ENCODE measurements around the gene INPP5K. TPM values are rescaled to one million over a fixed set of nuclear protein-coding genes. Genes with fewer than 3 reads are reported as not detected.

Gene INPP5K
- total RNA-seq, 4 donors from 2014 or later: 102 to 196 (median 114) TPM

- no peak for DNase-seq
- in situ Hi-C loops (cut with MboI; ENCODE audit: low sequenced_read_pairs in 4 of 4) (no loop called here), intact Hi-C loops (cut with DNase I; ENCODE audit: low total_unique reads) (no loop called here)
- Histone ChIP-seq H3K36me3 (no peaks in the 10 kb centered on the region), H3K27ac (peak overlapping the region; percentile 78 to 88 (median 86)), H3K4me1 (peaks cover 16 to 27% of the 10 kb centered on the region in 2 donors), H3K27me3 (no peaks in the 10 kb centered on the region), H3K4me3 (no peak overlapping the region), H3K9me3 (no peaks in the 10 kb centered on the region)
- TF ChIP-seq CTCF (IDR thresholded peaks at IDR 0.05 in 4 of 5, conservative IDR thresholded peaks at IDR 0.05 in 1 of 5) (no peak), POLR2A (IDR thresholded peaks at IDR 0.05) (no peak)
- ATAC-seq: no peak
Observed at GRCh38 chr17:1461198-1461944, 55.0 kb downstream of the INPP5K start.

- Histone ChIP-seq H3K4me3 (peak overlapping the region in 1 of 4 donors; percentile 29), H3K9me3 (no peaks in the 10 kb centered on the region), H3K4me1 (peaks cover 16 to 27% of the 10 kb centered on the region in 2 donors), H3K36me3 (no peaks in the 10 kb centered on the region), H3K27me3 (no peaks in the 10 kb centered on the region), H3K27ac (peak overlapping the region; percentile 78 to 88 (median 86))
- ATAC-seq (peak; percentile 70 to 79), DNase-seq (peak; percentile 93 to 97)
- TF ChIP-seq POLR2A (IDR thresholded peaks at IDR 0.05): peak in 1 of 2 donors; percentile 3
- TF ChIP-seq CTCF (IDR thresholded peaks at IDR 0.05 in 4 of 5, conservative IDR thresholded peaks at IDR 0.05 in 1 of 5): no peak
- in situ Hi-C loops (cut with MboI; ENCODE audit: low sequenced_read_pairs in 4 of 4) (no loop called here), intact Hi-C loops (cut with DNase I; ENCODE audit: low total_unique reads) (no loop called here)
Observed at GRCh38 chr17:1460233-1460632, 56.2 kb downstream of the INPP5K start.

GRCh38 chr17:1455797-1456599 lies 60.4 kb downstream of the INPP5K start, which contains the start of gene CRK:
CRK (minus strand) TSS chr17:1456232; CDS start chr17:1456117, 115 bp downstream.
- Histone ChIP-seq H3K36me3 (peaks cover 0 to 6% of the 10 kb centered on the region in 2 donors), H3K27me3 (no peaks in the 10 kb centered on the region), H3K4me1 (peaks cover 47 to 52% of the 10 kb centered on the region in 2 donors), H3K9me3 (no peaks in the 10 kb centered on the region), H3K4me3 (peak within 1 kb of the TSS; percentile 76 to 92 (median 84)), H3K27ac (peak within 1 kb of the TSS; percentile 94 to 99 (median 96))
- intact Hi-C loops (cut with DNase I; ENCODE audit: low total_unique reads) (loop anchor here (1.0 to 10.0 kb wide), 6 partner anchors 29 to 189 kb away; partner anchors contain the start of genes INPP5K, RILP, SCARF1 and YWHAE), in situ Hi-C loops (cut with MboI; ENCODE audit: low sequenced_read_pairs in 4 of 4) (loop anchor here in 1 of 4 donors (10.0 kb wide), 3 partner anchors 51 to 91 kb away; partner anchors contain the start of genes INPP5K and YWHAE)
- peak; percentile 94 for DNase-seq
- TF ChIP-seq POLR2A (IDR thresholded peaks at IDR 0.05) (peak; percentile 100), CTCF (IDR thresholded peaks at IDR 0.05 in 4 of 5, conservative IDR thresholded peaks at IDR 0.05 in 1 of 5) (no peak)
- ATAC-seq: peak; percentile 74 to 75

- peak; percentile 64 to 78 for DNase-seq
- ATAC-seq: peak; percentile 67
- peak overlapping the region; percentile 94 to 99 (median 96) for H3K27ac ChIP-seq
- intact Hi-C loops (cut with DNase I; ENCODE audit: low total_unique reads) (loop anchor here (1.0 to 10.0 kb wide), 4 partner anchors 33 to 189 kb away; partner anchors contain the start of genes INPP5K, RILP and SCARF1), in situ Hi-C loops (cut with MboI; ENCODE audit: low sequenced_read_pairs in 4 of 4) (loop anchor here in 1 of 4 donors (10.0 kb wide), 3 partner anchors 51 to 91 kb away; partner anchors contain the start of genes INPP5K and YWHAE)
- H3K4me3 ChIP-seq: peak overlapping the region; percentile 76 to 92 (median 84)
- peaks cover 41 to 46% of the 10 kb centered on the region in 2 donors for H3K4me1 ChIP-seq
- H3K36me3 ChIP-seq: peaks cover 0 to 6% of the 10 kb centered on the region in 2 donors
- H3K9me3 ChIP-seq: no peaks in the 10 kb centered on the region
- TF ChIP-seq CTCF (IDR thresholded peaks at IDR 0.05 in 4 of 5, conservative IDR thresholded peaks at IDR 0.05 in 1 of 5) (peak; percentile 75 to 84 (median 81)), POLR2A (IDR thresholded peaks at IDR 0.05) (no peak)
- no peaks in the 10 kb centered on the region for H3K27me3 ChIP-seq
Observed at GRCh38 chr17:1455291-1455796, 61.1 kb downstream of the INPP5K start.
